PFSK-1 (cell line): ENCODE data around the gene NEIL3.

Source experiments
- FOXP2 ChIP-seq: optimal IDR thresholded peaks from 2 replicates; pipeline ENCODE3; 2011; ENCODE audit warnings: borderline replicate concordance, control low read depth, inconsistent platforms; ENCODE audit not compliant: insufficient read depth; ENCODE audit errors: extremely low read length, extremely low read depth
- POLR2AphosphoS5 ChIP-seq: IDR thresholded peaks from 2 replicates; pipeline ENCODE4 v1.6.1; 2012; ENCODE audit warnings: low read depth, mild to moderate bottlenecking, control low read depth, low read length, moderate library complexity
- SIN3A ChIP-seq: IDR thresholded peaks from 2 replicates; pipeline ENCODE4 v1.6.1; 2012; ENCODE audit warnings: mild to moderate bottlenecking, low read length, moderate library complexity, borderline replicate concordance; ENCODE audit not compliant: insufficient read depth
- TAF1 ChIP-seq: IDR thresholded peaks from 2 replicates; pipeline ENCODE4 v1.6.1; 2012; ENCODE audit warnings: low read length, control low read depth, borderline replicate concordance; ENCODE audit not compliant: insufficient read depth
- TF ChIP-seq, protein P1 (sequence below), 2 experiments: IDR thresholded peaks; 2 replicates each; pipeline versions ENCODE4 v1.6.1 to v1.8.0; 2011 to 2012; ENCODE audit warnings: low read depth in 2 of 2, low read length in 2 of 2, control low read depth in 1 of 2, inconsistent platforms in 1 of 2, mild to moderate bottlenecking in 1 of 2, moderate library complexity in 1 of 2; ENCODE audit not compliant: insufficient read depth in 1 of 2

The NEIL3 gene

DNA sequence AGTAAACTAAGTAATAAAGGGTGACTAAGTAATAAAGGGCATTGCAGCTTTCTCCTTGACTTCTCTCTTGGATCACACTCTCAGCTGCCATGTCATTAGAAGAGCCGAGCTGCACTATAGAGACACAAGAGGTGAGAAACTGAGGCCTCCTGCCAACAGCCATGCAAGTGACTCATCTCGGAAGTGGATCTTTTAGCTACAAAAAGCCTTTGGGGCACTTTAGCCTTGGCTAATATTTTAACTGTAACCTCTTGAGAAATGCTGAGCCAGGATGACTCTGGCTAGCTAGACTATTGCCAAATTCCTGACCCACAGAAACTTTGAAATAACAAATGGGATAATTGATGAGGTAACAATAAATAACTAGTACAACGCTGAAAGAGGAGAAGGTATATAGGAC is 1.5 kb upstream of the NEIL3 start:
- TF ChIP-seq SIN3A (no peak), TAF1 (no peak)
- TF ChIP-seq, protein P1, sequence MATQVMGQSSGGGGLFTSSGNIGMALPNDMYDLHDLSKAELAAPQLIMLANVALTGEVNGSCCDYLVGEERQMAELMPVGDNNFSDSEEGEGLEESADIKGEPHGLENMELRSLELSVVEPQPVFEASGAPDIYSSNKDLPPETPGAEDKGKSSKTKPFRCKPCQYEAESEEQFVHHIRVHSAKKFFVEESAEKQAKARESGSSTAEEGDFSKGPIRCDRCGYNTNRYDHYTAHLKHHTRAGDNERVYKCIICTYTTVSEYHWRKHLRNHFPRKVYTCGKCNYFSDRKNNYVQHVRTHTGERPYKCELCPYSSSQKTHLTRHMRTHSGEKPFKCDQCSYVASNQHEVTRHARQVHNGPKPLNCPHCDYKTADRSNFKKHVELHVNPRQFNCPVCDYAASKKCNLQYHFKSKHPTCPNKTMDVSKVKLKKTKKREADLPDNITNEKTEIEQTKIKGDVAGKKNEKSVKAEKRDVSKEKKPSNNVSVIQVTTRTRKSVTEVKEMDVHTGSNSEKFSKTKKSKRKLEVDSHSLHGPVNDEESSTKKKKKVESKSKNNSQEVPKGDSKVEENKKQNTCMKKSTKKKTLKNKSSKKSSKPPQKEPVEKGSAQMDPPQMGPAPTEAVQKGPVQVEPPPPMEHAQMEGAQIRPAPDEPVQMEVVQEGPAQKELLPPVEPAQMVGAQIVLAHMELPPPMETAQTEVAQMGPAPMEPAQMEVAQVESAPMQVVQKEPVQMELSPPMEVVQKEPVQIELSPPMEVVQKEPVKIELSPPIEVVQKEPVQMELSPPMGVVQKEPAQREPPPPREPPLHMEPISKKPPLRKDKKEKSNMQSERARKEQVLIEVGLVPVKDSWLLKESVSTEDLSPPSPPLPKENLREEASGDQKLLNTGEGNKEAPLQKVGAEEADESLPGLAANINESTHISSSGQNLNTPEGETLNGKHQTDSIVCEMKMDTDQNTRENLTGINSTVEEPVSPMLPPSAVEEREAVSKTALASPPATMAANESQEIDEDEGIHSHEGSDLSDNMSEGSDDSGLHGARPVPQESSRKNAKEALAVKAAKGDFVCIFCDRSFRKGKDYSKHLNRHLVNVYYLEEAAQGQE (IDR thresholded peaks at IDR 0.05; ENCODE audit: insufficient read depth in 1 of 2, low read depth in 2 of 2, low read length in 2 of 2) = no peak

DNA sequence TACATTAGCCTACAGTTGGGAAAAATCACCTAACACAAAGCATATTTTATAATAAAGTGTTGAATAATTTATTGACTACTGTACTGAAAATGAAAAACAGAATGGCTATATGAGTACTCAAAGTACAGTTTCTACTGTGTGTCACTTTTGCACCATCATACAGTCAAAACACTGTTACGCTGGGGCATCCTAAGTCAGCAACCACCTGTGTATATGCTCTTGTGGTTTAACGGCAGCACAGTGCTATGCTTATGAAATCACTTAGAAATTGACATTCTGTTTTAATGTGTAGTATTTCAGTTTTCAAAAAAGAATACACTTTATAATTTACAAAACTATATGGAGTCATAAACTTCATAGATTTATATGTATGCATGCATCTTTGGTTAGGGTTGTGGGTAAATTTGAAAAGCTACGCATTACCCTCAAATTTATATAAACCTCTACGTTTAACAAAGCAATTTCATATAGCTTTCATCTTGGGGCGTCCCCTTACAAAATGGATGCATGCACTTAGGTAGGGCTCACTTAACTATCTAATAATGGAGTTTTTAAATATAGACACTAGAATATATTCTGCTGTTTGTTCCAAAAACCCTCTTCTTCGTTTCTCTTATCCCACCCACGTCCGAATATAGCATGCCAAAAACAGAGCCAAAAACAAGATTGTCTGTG is 690 bp upstream of the NEIL3 start:
- TF ChIP-seq TAF1 = no peak
- TF ChIP-seq, protein P1 (IDR thresholded peaks at IDR 0.05; ENCODE audit: insufficient read depth in 1 of 2, low read depth in 2 of 2, low read length in 2 of 2) = no peak
- TF ChIP-seq POLR2AphosphoS5 = no peak
- no peak for TF ChIP-seq SIN3A
- no peak for TF ChIP-seq FOXP2

GRCh38 chr4:177311589-177311988 is 1.9 kb downstream of the NEIL3 start:
- no peak for TF ChIP-seq POLR2AphosphoS5

DNA sequence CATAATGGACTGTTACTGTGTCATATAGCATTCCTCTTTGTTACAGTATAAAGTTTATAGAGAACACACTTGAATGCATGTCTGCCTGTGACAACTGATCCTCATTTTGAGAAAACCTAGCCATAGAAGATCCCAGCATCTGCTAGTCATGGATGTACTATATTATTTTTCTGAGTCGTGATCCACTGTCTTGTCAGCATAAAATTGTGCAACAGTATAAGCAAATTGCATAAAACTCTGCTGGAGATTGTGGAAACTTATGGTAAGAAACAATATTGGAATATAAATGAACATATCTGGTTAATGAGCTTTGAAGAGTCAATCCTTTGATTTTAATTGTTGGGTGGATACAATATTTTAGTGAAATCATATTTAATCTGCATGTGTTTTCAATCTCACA is 3.6 kb downstream of the NEIL3 start:
- TF ChIP-seq, protein P1 (IDR thresholded peaks at IDR 0.05; ENCODE audit: insufficient read depth in 1 of 2, low read depth in 2 of 2, low read length in 2 of 2) = no peak
- TF ChIP-seq SIN3A (no peak), POLR2AphosphoS5 (no peak)

- TF ChIP-seq SIN3A (no peak), TAF1 (no peak), FOXP2 (no peak), POLR2AphosphoS5 (no peak)
- TF ChIP-seq, protein P1 (IDR thresholded peaks at IDR 0.05; ENCODE audit: insufficient read depth in 1 of 2, low read depth in 2 of 2, low read length in 2 of 2) = no peak
Observed at GRCh38 chr4:177315767-177316464, 6.2 kb downstream of the NEIL3 start.
